HepG2 (cell line): ENCODE data around the gene PC. TPM values are rescaled to one million over a fixed set of nuclear protein-coding genes. Genes with fewer than 3 reads are reported as not detected.

Source experiments
- ARID4A ChIP-seq: sonication (generic); formaldehyde crosslinking; IDR thresholded peaks from 2 replicates; pipeline ENCODE4 v1.5.0; 2020; ENCODE audit warnings: mild to moderate bottlenecking, missing genetic modification reagents, borderline replicate concordance
- CTCF ChIP-seq: sonication (generic); formaldehyde crosslinking; IDR thresholded peaks from 2 replicates; pipeline ENCODE4 v1.5.0; 2020; ENCODE audit warnings: mild to moderate bottlenecking, missing genetic modification reagents, moderate library complexity
- MAX ChIP-seq: IDR thresholded peaks from 2 replicates; pipeline ENCODE4 v1.6.1; 2012; ENCODE audit warnings: inconsistent platforms
- PHF8 ChIP-seq: sonication (generic); formaldehyde crosslinking; IDR thresholded peaks from 2 replicates; pipeline ENCODE4 v1.5.0; 2020; ENCODE audit warnings: missing genetic modification reagents
- SKI ChIP-seq: fragments of 450-650 bp; IDR thresholded peaks from one replicate; pipeline ENCODE4 v1.6.1; 2018; ENCODE audit warnings: mild to moderate bottlenecking; ENCODE audit not compliant: partially characterized antibody
- SMAD1 ChIP-seq: sonication (generic); formaldehyde crosslinking; IDR thresholded peaks from 2 replicates; pipeline ENCODE4 v1.4.0; 2020; ENCODE audit warnings: missing genetic modification reagents, low read depth, mild to moderate bottlenecking, borderline replicate concordance
- SNAPC4 ChIP-seq: sonication (generic); formaldehyde crosslinking; IDR thresholded peaks from 2 replicates; pipeline ENCODE4 v1.4.0; 2020; ENCODE audit warnings: mild to moderate bottlenecking, missing genetic modification reagents
- TOE1 ChIP-seq: sonication (generic); formaldehyde crosslinking; IDR thresholded peaks from 2 replicates; pipeline ENCODE4 v1.4.0; 2020; ENCODE audit warnings: mild to moderate bottlenecking, missing genetic modification reagents
- ZBTB25 ChIP-seq: IDR thresholded peaks from 2 replicates; pipeline ENCODE4 v1.6.1; 2018; ENCODE audit warnings: missing genetic modification reagents
- ZNF335 ChIP-seq: sonication (generic); formaldehyde crosslinking; IDR thresholded peaks from 2 replicates; pipeline ENCODE4 v1.4.0; 2020; ENCODE audit warnings: missing genetic modification reagents
- ZNF503 ChIP-seq: sonication (generic); formaldehyde crosslinking; IDR thresholded peaks from 2 replicates; pipeline ENCODE4 v1.4.0; 2020; ENCODE audit warnings: missing genetic modification reagents
- ZNF614 ChIP-seq: IDR thresholded peaks from 2 replicates; pipeline ENCODE4 v1.6.1; 2018; ENCODE audit warnings: missing biosample characterization, missing genetic modification reagents, inconsistent platforms, borderline replicate concordance
- ZNF674 ChIP-seq: sonication (generic); formaldehyde crosslinking; IDR thresholded peaks from 2 replicates; pipeline ENCODE4 v1.5.0; 2020; ENCODE audit warnings: low read depth, mild to moderate bottlenecking, missing genetic modification reagents
- polyA plus RNA-seq, 8 experiments: library from polyadenylated mRNA; depleted of rRNA in 3 of 8; stranded (reverse) in 7 of 8; unstranded in 1 of 8; fragments of >200 nt; fragmentation: Illumina TruSeq in 4 of 8; extraction: Trizol in 4 of 8; gene quantifications; 2 replicates each; pipeline versions ENCODE4 v1.2.1 to v1.2.3, GENCODE V29; 2011 to 2016; ENCODE audit warnings: low read depth in 4 of 8, missing spikeins in 1 of 8, mixed read lengths in 1 of 8; ENCODE audit not compliant: insufficient read depth in 1 of 8
- total RNA-seq, 5 experiments: library from RNA; depleted of rRNA; stranded (reverse); fragments of >200 nt; fragmentation: Illumina TruSeq; extraction: Trizol; gene quantifications; 2 replicates each; pipeline ENCODE4 v1.2.3, GENCODE V29; 2016; ENCODE audit warnings: low read depth in 1 of 5

PC gene
- total and polyA plus RNA-seq, 2 of the 13 experiments (the other 11 are each of a cell fraction or from before 2014, with no cell fraction given) = 29.0 to 39.0 TPM

GRCh38 chr11:66868726-66869566 is 89.2 kb downstream of the PC start (continued):
- TF ChIP-seq ZBTB25 (CRISPR knock-in tag) = no peak
- TF ChIP-seq PHF8 (CRISPR knock-in tag) = no peak
- TF ChIP-seq SNAPC4 (CRISPR knock-in tag) = peak; percentile 66; the same call in 1 of the 2 replicates
- TF ChIP-seq CTCF (CRISPR knock-in tag) = peak; percentile 77
- TF ChIP-seq ZNF503 (CRISPR knock-in tag) = no peak
- TF ChIP-seq ZNF674 = no peak
- TF ChIP-seq MAX = peak; percentile 44; the same call in 1 of the 2 replicates
- TF ChIP-seq ZNF335 = no peak
- TF ChIP-seq SMAD1 (CRISPR knock-in tag) = no peak
- TF ChIP-seq ZNF614 (CRISPR knock-in tag) = no peak
- TF ChIP-seq SKI = no peak
- TF ChIP-seq ARID4A (CRISPR knock-in tag) = peak; percentile 30; the same call in 1 of the 2 replicates
- TF ChIP-seq TOE1 (CRISPR knock-in tag) = no peak
